ENCODE data around the gene FAM32A. TPM values are rescaled to one million over a fixed set of nuclear protein-coding genes. Genes with fewer than 3 reads are reported as not detected.

The FAM32A gene
- total RNA-seq, 2 donors from 2014 or later, result 29.6 to 44.5 TPM

DNA sequence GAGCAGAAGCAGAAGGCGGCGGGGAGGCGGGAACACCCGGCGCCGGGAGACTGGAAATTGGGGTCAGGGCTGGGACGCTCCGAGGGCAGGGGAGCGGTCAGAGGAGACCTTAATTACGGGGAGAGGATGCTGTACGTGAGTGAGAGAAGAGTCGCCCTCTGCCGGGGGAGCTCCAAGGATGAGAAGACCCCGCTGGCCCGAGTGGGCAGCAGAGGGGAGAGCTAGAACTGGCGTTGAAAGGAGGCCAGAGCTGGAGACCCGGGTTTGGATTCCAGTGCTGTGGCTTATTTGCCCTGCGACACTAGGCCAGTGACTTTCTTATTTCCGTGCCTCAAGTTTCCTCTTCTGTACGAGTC lies 536 bp downstream of the FAM32A start:
- Histone ChIP-seq H3K4me1 (peaks cover 29% of the 10 kb centered on the region), H3K27ac (peak overlapping the region in 3 of 4 donors; percentile 51 to 80 (median 56)), H3K4me3 (peak overlapping the region; percentile 65 to 96), H3K36me3 (replicated peaks in 1 of 2; ENCODE audit: insufficient read depth in 1 of 2, low read depth in 2 of 2) (peaks cover 0 to 7% of the 10 kb centered on the region in 2 donors), H3K9me3 (no peaks in the 10 kb centered on the region), H3K27me3 (no peaks in the 10 kb centered on the region)
- WGBS, 2 donors, result 0 to 1% methylated on average over 18 to 20 of the region's 20 CpGs
- DNase-seq (peak in 3 of 4 donors; percentile 30 to 38 (median 30)), ATAC-seq (no peak)
- TF ChIP-seq POLR2A (IDR thresholded peaks at IDR 0.05), result no peak
- TF ChIP-seq, protein P1, sequence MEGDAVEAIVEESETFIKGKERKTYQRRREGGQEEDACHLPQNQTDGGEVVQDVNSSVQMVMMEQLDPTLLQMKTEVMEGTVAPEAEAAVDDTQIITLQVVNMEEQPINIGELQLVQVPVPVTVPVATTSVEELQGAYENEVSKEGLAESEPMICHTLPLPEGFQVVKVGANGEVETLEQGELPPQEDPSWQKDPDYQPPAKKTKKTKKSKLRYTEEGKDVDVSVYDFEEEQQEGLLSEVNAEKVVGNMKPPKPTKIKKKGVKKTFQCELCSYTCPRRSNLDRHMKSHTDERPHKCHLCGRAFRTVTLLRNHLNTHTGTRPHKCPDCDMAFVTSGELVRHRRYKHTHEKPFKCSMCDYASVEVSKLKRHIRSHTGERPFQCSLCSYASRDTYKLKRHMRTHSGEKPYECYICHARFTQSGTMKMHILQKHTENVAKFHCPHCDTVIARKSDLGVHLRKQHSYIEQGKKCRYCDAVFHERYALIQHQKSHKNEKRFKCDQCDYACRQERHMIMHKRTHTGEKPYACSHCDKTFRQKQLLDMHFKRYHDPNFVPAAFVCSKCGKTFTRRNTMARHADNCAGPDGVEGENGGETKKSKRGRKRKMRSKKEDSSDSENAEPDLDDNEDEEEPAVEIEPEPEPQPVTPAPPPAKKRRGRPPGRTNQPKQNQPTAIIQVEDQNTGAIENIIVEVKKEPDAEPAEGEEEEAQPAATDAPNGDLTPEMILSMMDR (IDR thresholded peaks at IDR 0.05), result peak in 4 of 7 experiments; percentile 3 to 21 (median 15)
- intact Hi-C loops (cut with DNase I), result no loop called here

DNA sequence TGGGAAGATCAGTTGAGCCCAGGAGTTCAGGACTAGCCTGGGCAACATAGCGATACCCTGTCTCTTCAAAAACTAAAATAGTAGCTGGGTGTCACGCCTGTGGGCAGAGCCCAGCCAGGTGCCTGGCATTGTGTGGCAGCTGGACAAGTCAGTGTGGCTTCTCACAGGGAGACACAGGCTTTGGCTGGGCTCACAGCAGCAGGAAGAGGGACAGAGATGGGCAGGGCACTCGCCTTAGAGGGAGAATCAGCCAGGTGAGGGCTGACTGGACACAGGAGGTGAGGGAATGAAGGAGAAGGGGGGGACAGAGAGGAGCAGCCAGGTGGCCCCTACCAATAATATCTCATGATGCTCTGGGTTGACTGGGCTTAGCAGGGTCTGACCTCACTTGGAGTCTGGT lies 3.3 kb downstream of the FAM32A start:
- Histone ChIP-seq H3K27ac (no peak overlapping the region), H3K27me3 (no peaks in the 10 kb centered on the region), H3K4me1 (peaks cover 23% of the 10 kb centered on the region), H3K36me3 (replicated peaks in 1 of 2; ENCODE audit: insufficient read depth in 1 of 2, low read depth in 2 of 2) (peaks cover 9 to 20% of the 10 kb centered on the region in 2 donors), H3K4me3 (no peak overlapping the region), H3K9me3 (no peaks in the 10 kb centered on the region)
- intact Hi-C loops (cut with DNase I), result no loop called here
- ATAC-seq, result no peak
- 91 to 100% methylated on average over 1 to 3 of the region's 3 CpGs for WGBS, 2 donors
- TF ChIP-seq POLR2A (IDR thresholded peaks at IDR 0.05), result no peak
- TF ChIP-seq, protein P1 (IDR thresholded peaks at IDR 0.05), result no peak
- no peak for DNase-seq

GRCh38 chr19:16190198-16190597 lies 5.0 kb downstream of the FAM32A start:
- peaks cover 9 to 20% of the 10 kb centered on the region in 2 donors for H3K36me3 ChIP-seq (replicated peaks in 1 of 2; ENCODE audit: insufficient read depth in 1 of 2, low read depth in 2 of 2)
- DNase-seq (no peak), ATAC-seq (no peak)
- no peak for TF ChIP-seq POLR2A (IDR thresholded peaks at IDR 0.05)
- intact Hi-C loops (cut with DNase I), result no loop called here
- 81 to 87% methylated on average over 6 of the region's 6 CpGs for WGBS, 2 donors
- no peak overlapping the region for H3K4me3 ChIP-seq
- no peaks in the 10 kb centered on the region for H3K27me3 ChIP-seq
- no peaks in the 10 kb centered on the region for H3K9me3 ChIP-seq
- H3K27ac ChIP-seq, result no peak overlapping the region
- H3K4me1 ChIP-seq, result peaks cover 18% of the 10 kb centered on the region

- peaks cover 9 to 20% of the 10 kb centered on the region in 2 donors for H3K36me3 ChIP-seq (replicated peaks in 1 of 2; ENCODE audit: insufficient read depth in 1 of 2, low read depth in 2 of 2)
- no peak overlapping the region for H3K4me3 ChIP-seq
- no peak overlapping the region for H3K27ac ChIP-seq
- H3K4me1 ChIP-seq, result peaks cover 18% of the 10 kb centered on the region
- DNase-seq (no peak), ATAC-seq (no peak)
- no peaks in the 10 kb centered on the region for H3K9me3 ChIP-seq
- no peak for TF ChIP-seq POLR2A (IDR thresholded peaks at IDR 0.05)
- TF ChIP-seq, protein P1 (IDR thresholded peaks at IDR 0.05), result no peak
- WGBS, 2 donors, result 89 to 92% methylated on average over 10 of the region's 10 CpGs
- intact Hi-C loops (cut with DNase I), result no loop called here
- H3K27me3 ChIP-seq, result no peaks in the 10 kb centered on the region
These were observed 5.5 kb downstream of the FAM32A start for GRCh38 chr19:16190736-16191135.

DNA sequence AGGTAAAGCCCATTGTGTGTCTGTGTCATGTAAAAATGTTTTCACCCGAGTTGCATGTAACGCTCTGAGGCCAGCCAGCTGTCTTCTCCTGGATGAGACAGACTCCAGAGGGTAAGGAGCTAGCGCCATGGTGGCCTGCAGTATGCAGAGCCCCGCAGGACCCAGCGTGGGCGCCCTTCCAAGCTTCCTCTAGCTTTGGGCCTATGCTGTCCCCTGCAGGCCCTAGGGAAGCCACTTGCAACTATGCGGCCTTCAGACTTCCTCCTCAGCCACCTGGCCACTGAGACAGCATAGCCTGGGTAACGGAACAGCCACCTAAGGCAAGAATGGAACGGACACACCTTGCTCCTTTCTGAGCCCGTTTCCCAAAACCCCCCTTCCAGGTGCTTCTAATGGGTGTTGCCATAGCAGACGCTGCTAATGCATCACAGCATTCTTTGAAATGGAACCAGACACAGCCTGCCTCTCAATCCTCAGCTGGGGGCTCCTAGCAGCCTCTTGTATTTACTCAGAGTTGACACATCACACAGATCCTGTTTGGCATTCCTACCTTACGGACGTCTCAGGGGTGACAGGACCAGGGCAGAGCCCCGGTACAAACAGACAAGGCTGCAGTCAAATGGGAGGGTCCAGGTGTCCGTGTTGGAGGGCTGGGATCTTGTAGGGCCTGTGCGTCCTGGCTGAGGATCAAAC lies 6.2 kb downstream of the FAM32A start:
- H3K4me3 ChIP-seq, result no peak overlapping the region
- ATAC-seq (no peak), DNase-seq (no peak)
- no peaks in the 10 kb centered on the region for H3K27me3 ChIP-seq
- intact Hi-C loops (cut with DNase I), result no loop called here
- peaks cover 9 to 20% of the 10 kb centered on the region in 2 donors for H3K36me3 ChIP-seq (replicated peaks in 1 of 2; ENCODE audit: insufficient read depth in 1 of 2, low read depth in 2 of 2)
- 74 to 76% methylated on average over 6 to 16 of the region's 16 CpGs for WGBS, 2 donors
- no peaks in the 10 kb centered on the region for H3K9me3 ChIP-seq
- H3K4me1 ChIP-seq, result peaks cover 13% of the 10 kb centered on the region
- TF ChIP-seq POLR2A (IDR thresholded peaks at IDR 0.05), result no peak
- TF ChIP-seq, protein P1 (IDR thresholded peaks at IDR 0.05), result no peak
- H3K27ac ChIP-seq, result no peak overlapping the region

Measured in body of pancreas (tissue), 4 donors.